ENCODE measurements around the gene CBX4.

The CBX4 gene

DNA sequence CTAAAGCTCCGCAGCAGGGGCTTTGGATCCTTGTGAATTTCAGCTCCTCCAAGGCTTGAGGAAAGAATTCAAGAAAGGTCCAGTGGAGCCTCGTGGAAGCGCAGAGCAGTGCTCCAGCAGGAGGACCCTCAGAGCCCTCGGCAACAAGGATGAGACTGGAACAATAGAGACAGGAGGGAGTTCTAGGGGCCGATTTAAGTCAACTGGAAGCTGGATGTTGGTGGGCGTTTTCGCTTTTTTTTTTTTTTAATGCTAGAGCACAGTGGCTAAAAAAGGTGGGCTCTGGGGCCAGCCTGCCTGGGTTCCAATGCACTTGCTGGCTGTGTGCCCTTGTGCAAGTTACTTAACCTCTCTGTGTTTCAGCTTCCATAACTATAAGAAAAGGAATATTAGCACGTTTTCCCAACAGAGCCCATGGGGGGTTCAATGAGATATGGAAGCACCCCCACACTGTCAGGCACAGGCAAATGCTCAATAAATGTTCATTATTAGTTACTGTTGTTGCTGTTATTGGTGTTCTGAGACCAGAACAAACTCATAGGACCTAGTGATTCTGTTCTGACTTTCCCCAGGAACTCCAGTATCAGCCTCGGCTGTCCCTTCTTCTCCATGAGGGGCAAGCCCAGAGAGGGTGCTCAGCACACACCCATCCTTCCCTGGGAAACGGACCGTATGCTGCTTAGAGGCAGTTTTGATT, 37.1 kb downstream of the CBX4 start:
- no peak overlapping the region for H3K4me3 ChIP-seq (ENCODE audit: low read depth, low read length)
- no peaks in the 10 kb centered on the region for H3K36me3 ChIP-seq (ENCODE audit: control insufficient read depth in 2 of 2, insufficient read depth in 1 of 2, low read length in 2 of 2)
- no peak overlapping the region for H3K27ac ChIP-seq (ENCODE audit: extremely low read depth, low read depth, low read length)
- H3K4me1 ChIP-seq (ENCODE audit: control insufficient read depth, insufficient read depth, low read length) = peaks cover 16% of the 10 kb centered on the region
- no peaks in the 10 kb centered on the region for H3K9me3 ChIP-seq (ENCODE audit: control insufficient read depth, insufficient read depth, low read depth, low read length)
- TF ChIP-seq, protein P1, sequence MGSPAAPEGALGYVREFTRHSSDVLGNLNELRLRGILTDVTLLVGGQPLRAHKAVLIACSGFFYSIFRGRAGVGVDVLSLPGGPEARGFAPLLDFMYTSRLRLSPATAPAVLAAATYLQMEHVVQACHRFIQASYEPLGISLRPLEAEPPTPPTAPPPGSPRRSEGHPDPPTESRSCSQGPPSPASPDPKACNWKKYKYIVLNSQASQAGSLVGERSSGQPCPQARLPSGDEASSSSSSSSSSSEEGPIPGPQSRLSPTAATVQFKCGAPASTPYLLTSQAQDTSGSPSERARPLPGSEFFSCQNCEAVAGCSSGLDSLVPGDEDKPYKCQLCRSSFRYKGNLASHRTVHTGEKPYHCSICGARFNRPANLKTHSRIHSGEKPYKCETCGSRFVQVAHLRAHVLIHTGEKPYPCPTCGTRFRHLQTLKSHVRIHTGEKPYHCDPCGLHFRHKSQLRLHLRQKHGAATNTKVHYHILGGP (tag by site-specific recombination; IDR thresholded peaks at IDR 0.05) = no peak
- TF ChIP-seq SALL2 (tag by site-specific recombination; IDR thresholded peaks at IDR 0.05; ENCODE audit: borderline replicate concordance) (no peak), MYNN (tag by site-specific recombination; IDR thresholded peaks at IDR 0.05; ENCODE audit: borderline replicate concordance) (no peak), ZNF324 (tag by site-specific recombination; IDR thresholded peaks at IDR 0.05) (no peak), ZNF132 (tag by site-specific recombination; IDR thresholded peaks at IDR 0.05; ENCODE audit: borderline replicate concordance) (no peak), ZNF266 (tag by site-specific recombination; IDR thresholded peaks at IDR 0.05; ENCODE audit: low read depth) (no peak), ZNF416 (tag by site-specific recombination; IDR thresholded peaks at IDR 0.05) (no peak), IKZF3 (tag by site-specific recombination; IDR thresholded peaks at IDR 0.05) (no peak), MEIS1 (CRISPR knock-in tag; IDR thresholded peaks at IDR 0.05; ENCODE audit: borderline replicate concordance) (no peak), ZNF776 (tag by site-specific recombination; IDR thresholded peaks at IDR 0.05; ENCODE audit: borderline replicate concordance) (no peak), ZFP41 (tag by site-specific recombination; IDR thresholded peaks at IDR 0.05; ENCODE audit: borderline replicate concordance) (no peak)
- TF ChIP-seq, protein P2, sequence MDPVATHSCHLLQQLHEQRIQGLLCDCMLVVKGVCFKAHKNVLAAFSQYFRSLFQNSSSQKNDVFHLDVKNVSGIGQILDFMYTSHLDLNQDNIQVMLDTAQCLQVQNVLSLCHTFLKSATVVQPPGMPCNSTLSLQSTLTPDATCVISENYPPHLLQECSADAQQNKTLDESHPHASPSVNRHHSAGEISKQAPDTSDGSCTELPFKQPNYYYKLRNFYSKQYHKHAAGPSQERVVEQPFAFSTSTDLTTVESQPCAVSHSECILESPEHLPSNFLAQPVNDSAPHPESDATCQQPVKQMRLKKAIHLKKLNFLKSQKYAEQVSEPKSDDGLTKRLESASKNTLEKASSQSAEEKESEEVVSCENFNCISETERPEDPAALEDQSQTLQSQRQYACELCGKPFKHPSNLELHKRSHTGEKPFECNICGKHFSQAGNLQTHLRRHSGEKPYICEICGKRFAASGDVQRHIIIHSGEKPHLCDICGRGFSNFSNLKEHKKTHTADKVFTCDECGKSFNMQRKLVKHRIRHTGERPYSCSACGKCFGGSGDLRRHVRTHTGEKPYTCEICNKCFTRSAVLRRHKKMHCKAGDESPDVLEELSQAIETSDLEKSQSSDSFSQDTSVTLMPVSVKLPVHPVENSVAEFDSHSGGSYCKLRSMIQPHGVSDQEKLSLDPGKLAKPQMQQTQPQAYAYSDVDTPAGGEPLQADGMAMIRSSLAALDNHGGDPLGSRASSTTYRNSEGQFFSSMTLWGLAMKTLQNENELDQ (tag by site-specific recombination; IDR thresholded peaks at IDR 0.05; ENCODE audit: low read depth) = no peak
- TF ChIP-seq, protein P3, sequence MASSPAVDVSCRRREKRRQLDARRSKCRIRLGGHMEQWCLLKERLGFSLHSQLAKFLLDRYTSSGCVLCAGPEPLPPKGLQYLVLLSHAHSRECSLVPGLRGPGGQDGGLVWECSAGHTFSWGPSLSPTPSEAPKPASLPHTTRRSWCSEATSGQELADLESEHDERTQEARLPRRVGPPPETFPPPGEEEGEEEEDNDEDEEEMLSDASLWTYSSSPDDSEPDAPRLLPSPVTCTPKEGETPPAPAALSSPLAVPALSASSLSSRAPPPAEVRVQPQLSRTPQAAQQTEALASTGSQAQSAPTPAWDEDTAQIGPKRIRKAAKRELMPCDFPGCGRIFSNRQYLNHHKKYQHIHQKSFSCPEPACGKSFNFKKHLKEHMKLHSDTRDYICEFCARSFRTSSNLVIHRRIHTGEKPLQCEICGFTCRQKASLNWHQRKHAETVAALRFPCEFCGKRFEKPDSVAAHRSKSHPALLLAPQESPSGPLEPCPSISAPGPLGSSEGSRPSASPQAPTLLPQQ (tag by site-specific recombination; IDR thresholded peaks at IDR 0.05) = no peak
- POLR2A ChIA-PET = interaction anchor here (0.7 to 2.0 kb wide), 5 partner anchors 9 to 189 kb away, joined by 3 to 20 read pairs (median 4); partner anchors contain the start of gene CBX4
- CTCF ChIA-PET = interaction anchor here (0.5 to 2.1 kb wide), 9 partner anchors 13 to 203 kb away, joined by 3 to 7 read pairs (median 4); no protein-coding TSS in a partner anchor

DNA sequence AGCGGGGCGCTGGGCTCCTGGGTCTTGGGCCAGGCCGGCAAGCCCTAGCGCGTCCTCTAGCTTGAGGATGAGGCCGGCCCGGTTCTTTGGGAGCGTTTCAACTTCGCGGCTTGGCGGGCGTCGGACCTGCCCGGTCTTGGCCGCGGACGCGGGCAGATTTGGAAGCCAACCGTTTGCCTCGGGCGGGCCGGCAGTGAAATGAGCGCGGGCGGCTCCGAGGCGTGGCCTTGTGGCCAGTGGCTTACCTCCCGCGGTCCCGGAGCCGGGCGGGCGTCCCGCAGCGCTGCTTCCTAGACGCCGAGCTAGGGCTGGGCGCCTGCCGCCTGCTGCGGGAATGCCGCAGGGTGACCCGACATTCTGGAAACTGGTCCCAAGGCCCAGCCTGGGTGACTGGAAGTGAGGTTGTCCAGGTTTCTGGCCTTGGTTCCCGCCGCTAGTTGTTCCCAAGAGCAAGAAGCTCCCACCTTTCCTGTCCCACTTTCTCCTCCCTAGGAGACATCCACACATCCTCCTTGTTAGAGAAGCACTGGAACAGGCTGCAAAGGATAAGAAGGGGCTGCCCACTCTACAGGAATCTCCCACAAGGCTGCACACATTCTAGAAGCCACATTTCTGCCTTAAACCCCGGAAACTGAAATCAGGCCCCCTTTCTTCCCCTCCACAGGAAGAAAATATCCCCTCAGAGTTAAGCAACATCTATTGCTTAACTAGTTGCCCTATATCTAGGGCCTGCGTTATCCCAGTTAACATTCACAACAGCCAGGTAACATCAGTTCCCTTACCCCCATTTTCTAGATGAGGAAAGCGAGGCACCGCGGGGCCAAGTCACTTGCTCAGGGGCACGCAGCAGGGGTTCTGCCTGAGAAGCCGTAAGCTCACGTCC, 37.8 kb downstream of the CBX4 start:
- peak overlapping the region; percentile 85 for H3K27ac ChIP-seq (ENCODE audit: extremely low read depth, low read depth, low read length)
- POLR2A ChIA-PET = interaction anchor here (0.7 to 2.0 kb wide), 6 partner anchors 10 to 300 kb away, joined by 3 to 20 read pairs (median 4); partner anchors contain the start of genes CBX4 and GAA
- H3K36me3 ChIP-seq (ENCODE audit: control insufficient read depth in 2 of 2, insufficient read depth in 1 of 2, low read length in 2 of 2) = no peaks in the 10 kb centered on the region
- H3K4me3 ChIP-seq (ENCODE audit: low read depth, low read length) = peak overlapping the region; percentile 32
- H3K9me3 ChIP-seq (ENCODE audit: control insufficient read depth, insufficient read depth, low read depth, low read length) = no peaks in the 10 kb centered on the region
- CTCF ChIA-PET = interaction anchor here (0.5 to 2.6 kb wide), 11 partner anchors 11 to 564 kb away, joined by 3 to 9 read pairs (median 4); no protein-coding TSS in a partner anchor
- peaks cover 16% of the 10 kb centered on the region for H3K4me1 ChIP-seq (ENCODE audit: control insufficient read depth, insufficient read depth, low read length)
- TF ChIP-seq ZNF184 (tag by site-specific recombination; IDR thresholded peaks at IDR 0.05) (no peak), ZNF350 (tag by site-specific recombination; IDR thresholded peaks at IDR 0.05) (no peak)
- TF ChIP-seq, protein P4, sequence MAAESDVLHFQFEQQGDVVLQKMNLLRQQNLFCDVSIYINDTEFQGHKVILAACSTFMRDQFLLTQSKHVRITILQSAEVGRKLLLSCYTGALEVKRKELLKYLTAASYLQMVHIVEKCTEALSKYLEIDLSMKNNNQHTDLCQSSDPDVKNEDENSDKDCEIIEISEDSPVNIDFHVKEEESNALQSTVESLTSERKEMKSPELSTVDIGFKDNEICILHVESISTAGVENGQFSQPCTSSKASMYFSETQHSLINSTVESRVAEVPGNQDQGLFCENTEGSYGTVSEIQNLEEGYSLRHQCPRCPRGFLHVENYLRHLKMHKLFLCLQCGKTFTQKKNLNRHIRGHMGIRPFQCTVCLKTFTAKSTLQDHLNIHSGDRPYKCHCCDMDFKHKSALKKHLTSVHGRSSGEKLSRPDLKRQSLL (tag by site-specific recombination; IDR thresholded peaks at IDR 0.05) = peak; percentile 21; the same call in 1 of the 2 replicates
- TF ChIP-seq, protein P5, sequence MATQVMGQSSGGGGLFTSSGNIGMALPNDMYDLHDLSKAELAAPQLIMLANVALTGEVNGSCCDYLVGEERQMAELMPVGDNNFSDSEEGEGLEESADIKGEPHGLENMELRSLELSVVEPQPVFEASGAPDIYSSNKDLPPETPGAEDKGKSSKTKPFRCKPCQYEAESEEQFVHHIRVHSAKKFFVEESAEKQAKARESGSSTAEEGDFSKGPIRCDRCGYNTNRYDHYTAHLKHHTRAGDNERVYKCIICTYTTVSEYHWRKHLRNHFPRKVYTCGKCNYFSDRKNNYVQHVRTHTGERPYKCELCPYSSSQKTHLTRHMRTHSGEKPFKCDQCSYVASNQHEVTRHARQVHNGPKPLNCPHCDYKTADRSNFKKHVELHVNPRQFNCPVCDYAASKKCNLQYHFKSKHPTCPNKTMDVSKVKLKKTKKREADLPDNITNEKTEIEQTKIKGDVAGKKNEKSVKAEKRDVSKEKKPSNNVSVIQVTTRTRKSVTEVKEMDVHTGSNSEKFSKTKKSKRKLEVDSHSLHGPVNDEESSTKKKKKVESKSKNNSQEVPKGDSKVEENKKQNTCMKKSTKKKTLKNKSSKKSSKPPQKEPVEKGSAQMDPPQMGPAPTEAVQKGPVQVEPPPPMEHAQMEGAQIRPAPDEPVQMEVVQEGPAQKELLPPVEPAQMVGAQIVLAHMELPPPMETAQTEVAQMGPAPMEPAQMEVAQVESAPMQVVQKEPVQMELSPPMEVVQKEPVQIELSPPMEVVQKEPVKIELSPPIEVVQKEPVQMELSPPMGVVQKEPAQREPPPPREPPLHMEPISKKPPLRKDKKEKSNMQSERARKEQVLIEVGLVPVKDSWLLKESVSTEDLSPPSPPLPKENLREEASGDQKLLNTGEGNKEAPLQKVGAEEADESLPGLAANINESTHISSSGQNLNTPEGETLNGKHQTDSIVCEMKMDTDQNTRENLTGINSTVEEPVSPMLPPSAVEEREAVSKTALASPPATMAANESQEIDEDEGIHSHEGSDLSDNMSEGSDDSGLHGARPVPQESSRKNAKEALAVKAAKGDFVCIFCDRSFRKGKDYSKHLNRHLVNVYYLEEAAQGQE (tag by site-specific recombination; IDR thresholded peaks at IDR 0.05) = no peak
- TF ChIP-seq, protein P6, sequence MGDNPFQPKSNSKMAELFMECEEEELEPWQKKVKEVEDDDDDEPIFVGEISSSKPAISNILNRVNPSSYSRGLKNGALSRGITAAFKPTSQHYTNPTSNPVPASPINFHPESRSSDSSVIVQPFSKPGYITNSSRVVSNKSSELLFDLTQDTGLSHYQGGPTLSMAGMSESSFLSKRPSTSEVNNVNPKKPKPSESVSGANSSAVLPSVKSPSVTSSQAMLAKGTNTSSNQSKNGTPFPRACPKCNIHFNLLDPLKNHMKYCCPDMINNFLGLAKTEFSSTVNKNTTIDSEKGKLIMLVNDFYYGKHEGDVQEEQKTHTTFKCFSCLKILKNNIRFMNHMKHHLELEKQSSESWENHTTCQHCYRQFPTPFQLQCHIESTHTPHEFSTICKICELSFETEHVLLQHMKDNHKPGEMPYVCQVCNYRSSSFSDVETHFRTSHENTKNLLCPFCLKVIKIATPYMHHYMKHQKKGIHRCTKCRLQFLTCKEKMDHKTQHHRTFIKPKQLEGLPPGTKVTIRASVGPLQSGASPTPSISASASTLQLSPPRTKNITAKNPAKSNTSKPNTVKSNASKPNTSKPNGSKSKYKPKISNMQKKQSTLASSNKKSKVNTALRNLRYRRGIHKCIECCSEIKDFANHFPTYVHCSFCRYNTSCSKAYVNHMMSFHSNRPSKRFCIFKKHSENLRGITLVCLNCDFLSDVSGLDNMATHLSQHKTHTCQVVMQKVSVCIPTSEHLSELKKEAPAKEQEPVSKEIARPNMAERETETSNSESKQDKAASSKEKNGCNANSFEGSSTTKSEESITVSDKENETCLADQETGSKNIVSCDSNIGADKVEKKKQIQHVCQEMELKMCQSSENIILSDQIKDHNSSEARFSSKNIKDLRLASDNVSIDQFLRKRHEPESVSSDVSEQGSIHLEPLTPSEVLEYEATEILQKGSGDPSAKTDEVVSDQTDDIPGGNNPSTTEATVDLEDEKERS (tag by site-specific recombination; IDR thresholded peaks at IDR 0.05) = no peak
